Ecto neural progenitor cell (in vitro differentiated cells): ENCODE data around the gene TMEM72.
A peak's percentile ranks its signal among the peaks of the same experiment; 100 is the strongest.

ENCODE experiments used
- DNase-seq: peaks from one replicate; pipeline ENCODE4 v3.0.0-alpha.2; 2018; ENCODE audit warnings: low spot score

TMEM72 gene

DNA sequence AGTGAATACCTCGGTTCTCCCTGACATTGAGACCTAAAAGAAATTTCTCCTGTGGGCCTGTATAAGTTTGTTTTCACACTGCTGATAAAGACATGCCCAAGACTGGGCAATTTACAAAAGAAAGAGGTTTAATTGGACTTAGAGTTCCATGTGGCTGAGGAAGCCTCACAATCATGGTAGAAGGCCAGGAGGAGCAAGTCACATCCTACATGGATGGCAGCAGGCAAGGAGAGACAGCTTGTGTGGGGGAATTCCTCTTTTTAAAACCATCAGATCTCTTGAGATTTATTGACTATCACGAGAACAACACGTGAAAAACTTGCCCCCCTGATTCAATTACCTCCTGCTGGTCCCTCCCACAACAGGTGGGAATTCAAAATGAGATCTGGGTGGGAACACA lies 6.7 kb downstream of the TMEM72 start:
- no peak for DNase-seq

DNA sequence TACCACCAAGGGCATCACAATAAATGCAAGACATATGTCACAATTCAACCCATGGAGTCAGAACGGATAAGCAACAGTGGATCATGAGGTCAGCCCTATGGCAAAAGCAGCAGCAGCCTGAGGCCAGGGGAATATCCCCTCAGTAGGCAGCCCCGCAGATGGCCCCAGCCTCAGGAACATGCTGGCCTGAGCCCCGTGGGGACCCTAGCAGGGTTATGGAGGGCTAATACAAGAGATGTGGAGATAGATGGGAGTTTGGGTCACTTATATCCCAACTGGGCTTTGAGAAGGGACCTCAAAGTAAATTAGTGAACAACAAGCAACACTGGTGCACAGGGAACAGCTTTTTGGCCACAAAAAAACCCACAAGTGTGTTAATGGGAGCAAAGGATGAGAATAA lies 9.1 kb downstream of the TMEM72 start:
- no peak for DNase-seq

DNA sequence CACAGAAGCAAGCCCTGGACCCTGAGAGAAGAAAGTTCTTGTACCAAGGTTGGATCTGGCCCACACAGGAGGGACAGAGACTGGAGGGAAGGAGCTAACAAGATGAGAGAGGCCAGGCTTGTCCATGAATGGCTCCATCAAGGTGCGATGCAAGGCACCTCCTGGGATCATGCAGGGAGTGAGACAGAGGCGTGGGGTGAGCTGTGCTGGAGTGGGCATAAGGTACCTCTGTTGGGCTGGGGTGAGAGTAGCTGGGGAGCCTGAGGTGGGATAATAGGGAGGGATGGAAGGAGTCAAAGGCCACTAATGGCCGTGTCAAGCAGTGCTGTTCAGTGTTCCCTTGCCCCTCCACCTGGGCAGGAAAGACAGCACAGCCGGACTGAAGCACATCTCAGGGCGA lies 9.9 kb downstream of the TMEM72 start:
- DNase-seq: peak; percentile 25

GRCh38 chr10:44921506-44921905 lies 10.4 kb downstream of the TMEM72 start:
- peak; percentile 26 for DNase-seq

- no peak for DNase-seq
Measured at GRCh38 chr10:44922021-44922420, 10.9 kb downstream of the TMEM72 start.

GRCh38 chr10:44922796-44923545 lies 11.8 kb downstream of the TMEM72 start:
- DNase-seq: peak; percentile 21

- peak; percentile 27 for DNase-seq
Measured at GRCh38 chr10:44923611-44924010, 12.5 kb downstream of the TMEM72 start.

DNA sequence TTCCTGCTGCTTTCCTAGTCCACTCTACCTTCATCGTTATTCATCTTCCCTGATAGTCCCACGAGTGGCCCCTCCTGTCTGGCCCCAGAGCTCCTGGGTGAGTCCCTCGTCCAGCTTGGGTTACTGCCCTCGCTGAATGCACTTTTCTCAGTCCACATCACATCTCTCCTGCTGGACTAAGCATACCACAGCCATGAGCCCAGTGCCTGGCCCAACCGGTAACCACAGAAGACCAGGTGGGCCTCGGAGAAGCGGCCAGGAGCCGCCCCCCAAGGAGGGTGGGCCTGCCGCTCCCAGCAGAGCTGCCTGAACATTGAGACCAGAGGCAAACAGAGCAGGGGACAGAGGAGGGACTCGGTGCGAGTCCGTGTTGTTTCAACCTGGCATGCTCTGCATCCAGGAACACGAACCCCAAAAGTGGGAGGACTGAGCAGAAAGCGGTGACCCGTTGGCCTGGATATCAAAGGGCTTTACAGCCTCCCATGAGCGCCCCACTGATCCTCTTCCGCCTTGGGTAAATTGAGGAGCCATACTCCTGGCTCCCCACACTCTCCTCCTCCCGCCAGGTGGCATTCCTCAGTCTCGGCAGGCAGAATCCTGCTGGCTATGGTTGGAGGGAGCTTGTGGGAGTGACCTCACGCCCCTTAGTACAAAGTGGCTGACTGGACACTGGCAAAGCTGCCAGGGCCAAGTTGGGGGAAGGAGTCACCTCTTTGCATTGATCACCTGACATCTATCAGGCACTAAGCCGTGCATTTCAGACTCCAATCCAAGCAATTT lies 13.3 kb downstream of the TMEM72 start:
- DNase-seq: peak; percentile 37

- DNase-seq: peak; percentile 75
Measured at GRCh38 chr10:44925224-44925623, 14.1 kb downstream of the TMEM72 start.

- peak; percentile 35 for DNase-seq
Measured at GRCh38 chr10:44925811-44926750, 14.9 kb downstream of the TMEM72 start.

DNA sequence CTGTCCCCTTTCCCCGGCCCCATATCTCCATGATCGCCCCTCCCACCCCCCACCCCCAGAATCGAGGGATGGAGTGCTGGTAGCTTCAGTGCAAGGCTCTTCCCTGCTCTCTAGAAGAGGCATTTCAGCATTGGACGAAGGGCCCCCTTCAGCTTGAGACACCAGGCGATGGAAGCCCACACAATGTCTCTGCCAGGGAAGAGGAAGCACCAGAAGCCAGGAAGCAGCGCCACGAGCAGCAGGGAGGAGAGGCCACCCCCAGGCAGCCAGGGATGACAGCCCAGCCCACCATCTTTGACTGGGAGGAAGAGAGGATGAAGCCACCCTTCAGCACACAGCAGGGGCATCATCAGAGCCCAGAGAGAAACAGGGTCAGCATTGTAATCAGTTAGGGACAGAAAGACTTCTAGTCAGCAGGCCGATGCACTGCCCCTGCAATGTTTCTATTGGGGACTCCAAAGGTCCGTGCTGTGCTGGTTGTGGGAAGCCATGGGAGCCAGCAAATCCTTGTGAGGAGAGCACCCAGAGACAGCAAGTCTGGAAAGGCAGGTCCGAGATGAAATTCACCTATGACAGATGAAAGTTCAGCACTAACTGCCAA lies 15.7 kb downstream of the TMEM72 start:
- DNase-seq: peak; percentile 33

- peak; percentile 27 for DNase-seq
Measured at GRCh38 chr10:44927352-44927751, 16.2 kb downstream of the TMEM72 start.

GRCh38 chr10:44928462-44928861 lies 17.3 kb downstream of the TMEM72 start:
- DNase-seq: no peak

- DNase-seq: peak; percentile 32
Measured at GRCh38 chr10:44929356-44930255, 18.5 kb downstream of the TMEM72 start.

- peak; percentile 30 for DNase-seq
Measured at GRCh38 chr10:44930904-44931620, 19.9 kb downstream of the TMEM72 start.

DNA sequence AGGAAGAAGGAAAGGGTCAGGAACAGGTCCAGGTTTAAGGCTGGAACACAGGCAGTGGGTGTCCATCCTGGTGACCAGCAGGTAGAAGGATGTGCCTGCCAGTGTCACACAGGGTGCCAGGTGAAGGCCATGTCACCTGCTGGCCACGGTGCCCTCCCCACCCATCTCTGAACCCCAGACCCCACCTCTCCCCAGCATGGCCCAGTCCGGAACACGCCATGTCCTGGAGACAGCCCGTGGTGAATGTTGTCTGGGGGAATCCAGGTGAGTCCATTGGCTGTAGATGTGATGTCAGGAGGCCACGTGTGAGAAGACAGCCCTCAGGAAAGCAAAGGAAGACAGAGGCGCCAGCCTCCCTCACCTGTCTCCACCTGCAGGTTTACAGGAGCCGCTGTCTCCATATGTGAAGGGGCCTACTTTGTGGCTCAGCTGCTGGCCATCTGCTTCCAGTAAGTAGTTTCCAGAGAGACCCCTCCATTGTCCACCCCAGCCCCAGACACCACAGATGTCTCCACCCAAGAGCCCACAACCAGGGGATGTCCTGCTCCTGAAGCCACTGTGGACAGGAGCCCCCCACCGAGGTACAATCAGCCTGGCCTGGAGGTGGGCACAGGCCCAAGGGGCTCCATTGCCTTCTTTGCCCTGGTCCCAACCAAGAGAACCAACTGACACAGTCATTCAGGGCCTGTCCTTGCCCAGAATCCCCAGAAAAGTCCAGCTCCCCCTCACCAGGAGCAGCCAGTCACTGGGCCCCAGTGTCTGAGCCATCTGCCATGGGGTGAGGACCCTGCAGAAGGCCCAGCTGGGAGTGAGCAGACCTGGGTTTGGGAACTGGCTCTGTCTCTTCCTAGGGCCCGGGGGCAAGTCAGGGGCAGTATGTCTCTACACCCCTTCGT lies 20.7 kb downstream of the TMEM72 start:
- peak; percentile 31 for DNase-seq

DNA sequence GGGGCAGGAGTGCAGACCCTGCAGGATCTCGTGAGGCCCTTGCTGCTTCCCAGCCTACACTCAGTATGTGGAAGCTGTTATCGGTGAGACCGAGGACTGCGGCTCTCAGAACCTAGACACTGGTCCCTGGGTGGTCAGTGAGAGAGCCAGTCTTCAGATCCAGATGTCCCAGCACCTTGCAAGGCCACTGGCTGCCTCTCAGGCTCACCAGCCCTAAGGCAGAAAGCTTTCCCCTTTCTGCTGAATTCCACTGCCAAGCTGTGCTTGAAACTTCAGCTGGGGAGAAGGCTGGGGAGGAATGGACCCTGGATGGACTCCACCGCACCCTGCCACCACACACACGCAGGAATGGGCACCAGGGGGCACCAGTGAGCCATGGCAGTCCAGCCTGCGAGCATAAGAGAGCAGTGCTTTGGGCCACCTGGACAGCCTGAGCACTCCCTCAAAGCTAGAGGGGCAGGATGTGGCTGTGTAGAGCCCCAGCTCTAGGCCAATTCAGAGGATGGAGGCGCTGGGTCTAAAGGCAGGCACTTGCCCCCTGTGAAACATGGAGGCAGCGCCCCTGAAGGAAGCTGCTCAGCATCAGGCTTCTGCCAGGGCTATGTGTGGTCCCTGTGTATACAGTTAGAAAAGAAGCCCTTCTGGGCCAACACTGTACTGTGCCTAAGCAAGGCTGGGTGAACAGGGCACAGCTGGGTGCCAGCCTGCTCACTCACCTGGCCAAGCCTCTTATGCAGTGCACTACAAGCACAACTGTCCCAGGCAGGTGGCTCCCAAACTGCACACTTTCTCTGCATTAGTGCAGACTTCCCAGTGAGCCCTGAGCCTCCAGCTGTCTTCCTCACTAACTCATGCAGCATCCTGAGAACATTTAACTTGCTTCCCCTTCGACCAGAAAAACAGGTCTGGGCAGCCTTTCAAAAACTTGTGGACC lies 21.6 kb downstream of the TMEM72 start:
- DNase-seq: peak; percentile 91
